Endodermal cell (in vitro differentiated cells): ENCODE data around the gene NEIL3. TPM values are rescaled to one million over a fixed set of nuclear protein-coding genes. Genes with fewer than 3 reads are reported as not detected.

Experiments
- DNase-seq: peaks from one replicate; pipeline ENCODE4 v3.0.0-alpha.2; 2017
- H3K27ac ChIP-seq: 2 replicates; pipeline ENCODE4 v1.5.1; 2013; ENCODE audit warnings: mild to moderate bottlenecking, low read depth, low read length, moderate library complexity
- H3K27me3 ChIP-seq: 2 replicates; pipeline ENCODE4 v1.6.1; 2013; ENCODE audit warnings: mild to moderate bottlenecking, low read length, moderate library complexity; ENCODE audit not compliant: insufficient read depth, control insufficient read depth, poor library complexity, severe bottlenecking
- H3K36me3 ChIP-seq: 2 replicates; pipeline ENCODE4 v1.7.0; 2013; ENCODE audit warnings: mild to moderate bottlenecking, low read length, moderate library complexity; ENCODE audit not compliant: control insufficient read depth, insufficient read depth
- H3K4me1 ChIP-seq: one replicate; pipeline ENCODE4 v1.7.0; 2013; ENCODE audit warnings: low read length; ENCODE audit not compliant: control insufficient read depth, insufficient read depth
- H3K4me3 ChIP-seq: 2 replicates; pipeline ENCODE4 v1.5.1; 2013; ENCODE audit warnings: mild to moderate bottlenecking, low read length, moderate library complexity
- H3K9ac ChIP-seq: 2 replicates; pipeline ENCODE4 v1.6.1; 2013; ENCODE audit warnings: mild to moderate bottlenecking, low read length, moderate library complexity; ENCODE audit not compliant: poor library complexity, severe bottlenecking; ENCODE audit errors: extremely low read depth
- H3K9me3 ChIP-seq: 2 replicates; pipeline ENCODE4 v1.6.1; 2013; ENCODE audit warnings: mild to moderate bottlenecking, low read length, moderate library complexity; ENCODE audit not compliant: control insufficient read depth
- H3K27ac Mint-ChIP-seq: 2 replicates; pipeline ENCODE4 v1.8.0; 2020; ENCODE audit warnings: mixed read lengths
- H3K27me3 Mint-ChIP-seq: 2 replicates; pipeline ENCODE4 v1.8.0; 2021; ENCODE audit warnings: mild to moderate bottlenecking, mixed read lengths; ENCODE audit not compliant: insufficient read depth
- H3K36me3 Mint-ChIP-seq: 2 replicates; pipeline ENCODE4 v1.8.0; 2020; ENCODE audit warnings: low read depth, mixed read lengths
- H3K4me1 Mint-ChIP-seq: 2 replicates; pipeline ENCODE4 v1.8.0; 2020; ENCODE audit warnings: mixed read lengths
- H3K4me3 Mint-ChIP-seq: 2 replicates; pipeline ENCODE4 v1.8.0; 2020; ENCODE audit warnings: mild to moderate bottlenecking, moderate library complexity, mixed read lengths
- H3K9me3 Mint-ChIP-seq: 2 replicates; pipeline ENCODE4 v1.8.0; 2020; ENCODE audit warnings: mild to moderate bottlenecking, mixed read lengths
- CTCF ChIP-seq: fragments of 200-600 bp; sonication (generic); conservative IDR thresholded peaks from 2 replicates; pipeline ENCODE4 v1.5.0; 2021; ENCODE audit warnings: antibody characterized with exemption, mild to moderate bottlenecking
- WGBS, 2 experiments: methylation state at CpG; one replicate each; pipeline versions ENCODE4 v1.1.5 to v1.1.7; 2013; ENCODE audit warnings: missing lambda C conversion rate in 2 of 2, mixed read lengths in 1 of 2; ENCODE audit not compliant: insufficient coverage in 1 of 2, insufficient read length in 1 of 2; 5-methylcytosine and 5-hydroxymethylcytosine counted together
- total RNA-seq, 2 donors: library from RNA; stranded (reverse); fragmentation: NEBNext Ultra II Directional in 1 of 2; extraction: Animal tissue kit (Norgen Biotek cat#: 25700) in 1 of 2; gene quantifications; 2 replicates in 1 of 2; 3 replicates in 1 of 2; pipeline ENCODE4 v1.2.1, GENCODE V29; 2021

The NEIL3 gene
- total RNA-seq, 2 donors from 2014 or later, result 9.1 to 15.1 TPM

- Histone ChIP-seq H3K27me3 (no peaks in the 10 kb centered on the region), H3K4me3 (no peak overlapping the region), H3K27ac (no peak overlapping the region), H3K9me3 (no peaks in the 10 kb centered on the region), H3K36me3 (no peaks in the 10 kb centered on the region), H3K4me1 (peaks cover 2% of the 10 kb centered on the region), H3K9ac (no peak overlapping the region)
- DNase-seq, result no peak
- Mint-ChIP-seq H3K9me3 (no peaks in the 10 kb centered on the region), H3K4me3 (no peak overlapping the region), H3K4me1 (peaks cover 20% of the 10 kb centered on the region), H3K27me3 (no peaks in the 10 kb centered on the region), H3K27ac (no peak overlapping the region), H3K36me3 (no peaks in the 10 kb centered on the region)
- TF ChIP-seq CTCF, result no peak
- WGBS, 2 experiments, result 90 to 95% methylated on average over 1 to 5 of the region's 5 CpGs
Observed at GRCh38 chr4:177374966-177375365, 65.3 kb downstream of the NEIL3 start.

- Mint-ChIP-seq H3K9me3 (peaks cover under 1% of the 10 kb centered on the region), H3K27me3 (no peaks in the 10 kb centered on the region), H3K36me3 (no peaks in the 10 kb centered on the region), H3K4me3 (no peak overlapping the region), H3K4me1 (peaks cover 20% of the 10 kb centered on the region), H3K27ac (no peak overlapping the region)
- Histone ChIP-seq H3K4me3 (no peak overlapping the region), H3K27me3 (no peaks in the 10 kb centered on the region), H3K27ac (no peak overlapping the region), H3K9ac (no peak overlapping the region), H3K36me3 (no peaks in the 10 kb centered on the region), H3K9me3 (no peaks in the 10 kb centered on the region), H3K4me1 (peaks cover 2% of the 10 kb centered on the region)
- no peak for TF ChIP-seq CTCF
- DNase-seq, result no peak
- 66 to 70% methylated on average over 3 of the region's 3 CpGs for WGBS, 2 experiments
Observed at GRCh38 chr4:177375372-177375771, 65.7 kb downstream of the NEIL3 start.

- H3K9me3 ChIP-seq, result no peaks in the 10 kb centered on the region
- Mint-ChIP-seq H3K36me3 (no peaks in the 10 kb centered on the region), H3K27me3 (no peaks in the 10 kb centered on the region), H3K9me3 (peaks cover 4% of the 10 kb centered on the region), H3K4me3 (no peak overlapping the region), H3K4me1 (peaks cover 20% of the 10 kb centered on the region), H3K27ac (no peak overlapping the region)
- DNase-seq, result no peak
- H3K4me3 ChIP-seq, result no peak overlapping the region
- no peak overlapping the region for H3K9ac ChIP-seq
- H3K36me3 ChIP-seq, result no peaks in the 10 kb centered on the region
- WGBS, 2 experiments, result 81 to 87% methylated on average over 2 of the region's 2 CpGs
- no peaks in the 10 kb centered on the region for H3K27me3 ChIP-seq
- no peak for TF ChIP-seq CTCF
- H3K4me1 ChIP-seq, result peaks cover 2% of the 10 kb centered on the region
- H3K27ac ChIP-seq, result no peak overlapping the region
Observed at GRCh38 chr4:177376024-177376423, 66.3 kb downstream of the NEIL3 start.
